Esophagus squamous epithelium (tissue), 4 donors: ENCODE results near the gene ITIH6.

Experiments
- POLR2A ChIP-seq, 4 donors: fragments of 450-650 bp; IDR thresholded peaks; one replicate each; pipeline ENCODE4 v1.6.1; 2017; ENCODE audit warnings: antibody characterized with exemption in 4 of 4, mild to moderate bottlenecking in 4 of 4, moderate library complexity in 3 of 4
- TF ChIP-seq, protein P1 (sequence below), 6 experiments: fragments of 450-650 bp in 4 of 6; fragments of 200-600 bp in 2 of 6; sonication (generic) in 2 of 6; IDR thresholded peaks; one replicate each; pipeline ENCODE4 v1.5.1; 2016 to 2019; ENCODE audit warnings: antibody characterized with exemption in 6 of 6, mild to moderate bottlenecking in 4 of 6, moderate library complexity in 4 of 6

DNA sequence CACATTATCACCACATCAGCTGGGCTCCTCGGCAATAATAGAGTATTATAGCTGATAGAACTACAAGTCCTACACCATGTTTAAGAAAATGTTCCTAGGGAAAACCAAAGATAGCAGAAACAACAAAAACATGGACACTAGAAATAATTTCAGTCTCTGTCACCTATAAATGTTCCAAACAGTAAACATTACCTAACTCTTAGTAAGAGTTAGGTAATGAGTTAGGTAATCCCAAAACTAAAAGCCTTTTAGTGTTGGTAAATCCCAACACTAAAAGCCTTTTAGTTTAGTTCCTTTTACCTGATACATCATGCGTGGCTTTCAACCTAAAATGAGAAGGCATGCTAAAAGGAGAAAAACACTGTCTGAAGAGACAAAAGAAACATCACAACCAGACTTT lies 45.0 kb upstream of the ITIH6 start:
- TF ChIP-seq POLR2A (IDR thresholded peaks at IDR 0.05), result no peak
- TF ChIP-seq, protein P1, sequence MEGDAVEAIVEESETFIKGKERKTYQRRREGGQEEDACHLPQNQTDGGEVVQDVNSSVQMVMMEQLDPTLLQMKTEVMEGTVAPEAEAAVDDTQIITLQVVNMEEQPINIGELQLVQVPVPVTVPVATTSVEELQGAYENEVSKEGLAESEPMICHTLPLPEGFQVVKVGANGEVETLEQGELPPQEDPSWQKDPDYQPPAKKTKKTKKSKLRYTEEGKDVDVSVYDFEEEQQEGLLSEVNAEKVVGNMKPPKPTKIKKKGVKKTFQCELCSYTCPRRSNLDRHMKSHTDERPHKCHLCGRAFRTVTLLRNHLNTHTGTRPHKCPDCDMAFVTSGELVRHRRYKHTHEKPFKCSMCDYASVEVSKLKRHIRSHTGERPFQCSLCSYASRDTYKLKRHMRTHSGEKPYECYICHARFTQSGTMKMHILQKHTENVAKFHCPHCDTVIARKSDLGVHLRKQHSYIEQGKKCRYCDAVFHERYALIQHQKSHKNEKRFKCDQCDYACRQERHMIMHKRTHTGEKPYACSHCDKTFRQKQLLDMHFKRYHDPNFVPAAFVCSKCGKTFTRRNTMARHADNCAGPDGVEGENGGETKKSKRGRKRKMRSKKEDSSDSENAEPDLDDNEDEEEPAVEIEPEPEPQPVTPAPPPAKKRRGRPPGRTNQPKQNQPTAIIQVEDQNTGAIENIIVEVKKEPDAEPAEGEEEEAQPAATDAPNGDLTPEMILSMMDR (IDR thresholded peaks at IDR 0.05), result no peak
